ENCODE measurements around the gene BARHL1.

The BARHL1 gene

GRCh38 chr9:132631685-132632084 lies 49.3 kb downstream of the BARHL1 start:
- DNase-seq (ENCODE audit: low read depth): no peak
- TF ChIP-seq CTCF (IDR thresholded peaks at IDR 0.05; ENCODE audit: control insufficient read depth, extremely low read depth, insufficient read depth): no peak
- no peak overlapping the region for H3K4me3 ChIP-seq (ENCODE audit: low read depth, low read length)

- no peak overlapping the region for H3K4me3 ChIP-seq (ENCODE audit: low read depth, low read length)
- DNase-seq (ENCODE audit: low read depth): no peak
- no peak for TF ChIP-seq CTCF (IDR thresholded peaks at IDR 0.05; ENCODE audit: control insufficient read depth, extremely low read depth, insufficient read depth)
These were observed 50.2 kb downstream of the BARHL1 start for GRCh38 chr9:132632413-132633129.

GRCh38 chr9:132634327-132634726 lies 51.9 kb downstream of the BARHL1 start:
- TF ChIP-seq CTCF (IDR thresholded peaks at IDR 0.05; ENCODE audit: control insufficient read depth, extremely low read depth, insufficient read depth): no peak
- H3K4me3 ChIP-seq (ENCODE audit: low read depth, low read length): no peak overlapping the region
- no peak for DNase-seq (ENCODE audit: low read depth)

- TF ChIP-seq CTCF (IDR thresholded peaks at IDR 0.05; ENCODE audit: control insufficient read depth, extremely low read depth, insufficient read depth): no peak
- DNase-seq (ENCODE audit: low read depth): peak; percentile 63
- no peak overlapping the region for H3K4me3 ChIP-seq (ENCODE audit: low read depth, low read length)
These were observed 54.9 kb downstream of the BARHL1 start for GRCh38 chr9:132637351-132637750.

- DNase-seq (ENCODE audit: low read depth): no peak
- TF ChIP-seq CTCF (IDR thresholded peaks at IDR 0.05; ENCODE audit: control insufficient read depth, extremely low read depth, insufficient read depth): no peak
- no peak overlapping the region for H3K4me3 ChIP-seq (ENCODE audit: low read depth, low read length)
These were observed 55.4 kb downstream of the BARHL1 start for GRCh38 chr9:132637801-132638200.

GRCh38 chr9:132638240-132638639 lies 55.8 kb downstream of the BARHL1 start:
- H3K4me3 ChIP-seq (ENCODE audit: low read depth, low read length): no peak overlapping the region
- DNase-seq (ENCODE audit: low read depth): no peak
- no peak for TF ChIP-seq CTCF (IDR thresholded peaks at IDR 0.05; ENCODE audit: control insufficient read depth, extremely low read depth, insufficient read depth)

- TF ChIP-seq CTCF (IDR thresholded peaks at IDR 0.05; ENCODE audit: control insufficient read depth, extremely low read depth, insufficient read depth): no peak
- DNase-seq (ENCODE audit: low read depth): no peak
- H3K4me3 ChIP-seq (ENCODE audit: low read depth, low read length): no peak overlapping the region
These were observed 56.9 kb downstream of the BARHL1 start for GRCh38 chr9:132639322-132639721.

Measured in LNCaP clone FGC (cell line).